AG20443 (cell line): Measurements from ENCODE around the gene RHCE.
"Not testable (repeated sequence)": the region's sequence is repeated elsewhere in the genome, so short reads cannot be mapped to it uniquely, and the experiment has no call there.

Experiments used
- DNase-seq: peaks from one replicate; pipeline ENCODE4 v3.0.0; 2012; ENCODE audit warnings: low spot score, mixed read lengths

Gene RHCE

GRCh38 chr1:25432749-25433388, 12.2 kb upstream of the RHCE start:
- no peak for DNase-seq

- DNase-seq = no peak
Measured at GRCh38 chr1:25431955-25432719, 11.5 kb upstream of the RHCE start.

- DNase-seq = peak; percentile 54
Measured at GRCh38 chr1:25430967-25431881, 10.6 kb upstream of the RHCE start.

- DNase-seq = peak; percentile 99
Measured at GRCh38 chr1:25430073-25430966, 9.7 kb upstream of the RHCE start, which contains the start of gene MACO1. Gene MACO1, plus strand, starts transcription at chr1:25430897. Its CDS starts 202 bp downstream, at chr1:25431099.

- DNase-seq = no peak
Measured at GRCh38 chr1:25428475-25429166, 8.0 kb upstream of the RHCE start.

GRCh38 chr1:25427696-25428095, 7.1 kb upstream of the RHCE start:
- no peak for DNase-seq

- peak; percentile 34 for DNase-seq
Measured at GRCh38 chr1:25425098-25426085, 4.8 kb upstream of the RHCE start.

GRCh38 chr1:25423206-25423605, 2.6 kb upstream of the RHCE start:
- not testable (repeated sequence) for DNase-seq

GRCh38 chr1:25419339-25419738, 1.3 kb downstream of the RHCE start:
- DNase-seq = not testable (repeated sequence)

GRCh38 chr1:25417280-25417679, 3.3 kb downstream of the RHCE start:
- not testable (repeated sequence) for DNase-seq

GRCh38 chr1:25414578-25414977, 6.0 kb downstream of the RHCE start:
- not testable (repeated sequence) for DNase-seq

GRCh38 chr1:25414157-25414556, 6.5 kb downstream of the RHCE start:
- not testable (repeated sequence) for DNase-seq

GRCh38 chr1:25412872-25413623, 7.6 kb downstream of the RHCE start:
- not testable (repeated sequence) for DNase-seq

GRCh38 chr1:25409641-25410427, 10.8 kb downstream of the RHCE start:
- DNase-seq = not testable (repeated sequence)

GRCh38 chr1:25405731-25406305, 14.8 kb downstream of the RHCE start:
- not testable (repeated sequence) for DNase-seq

GRCh38 chr1:25402947-25403803, 17.4 kb downstream of the RHCE start:
- DNase-seq = not testable (repeated sequence)
